Measurements from ENCODE around the gene MANEA. TPM values are rescaled to one million over a fixed set of nuclear protein-coding genes. Genes with fewer than 3 reads are reported as not detected.
A peak's percentile ranks its signal among the peaks of the same experiment; 100 is the strongest.

Gene MANEA
- total and polyA plus RNA-seq, 2 of the 13 experiments (the other 11 are each of a cell fraction or from before 2014, with no cell fraction given) = 10.0 to 10.9 TPM

DNA sequence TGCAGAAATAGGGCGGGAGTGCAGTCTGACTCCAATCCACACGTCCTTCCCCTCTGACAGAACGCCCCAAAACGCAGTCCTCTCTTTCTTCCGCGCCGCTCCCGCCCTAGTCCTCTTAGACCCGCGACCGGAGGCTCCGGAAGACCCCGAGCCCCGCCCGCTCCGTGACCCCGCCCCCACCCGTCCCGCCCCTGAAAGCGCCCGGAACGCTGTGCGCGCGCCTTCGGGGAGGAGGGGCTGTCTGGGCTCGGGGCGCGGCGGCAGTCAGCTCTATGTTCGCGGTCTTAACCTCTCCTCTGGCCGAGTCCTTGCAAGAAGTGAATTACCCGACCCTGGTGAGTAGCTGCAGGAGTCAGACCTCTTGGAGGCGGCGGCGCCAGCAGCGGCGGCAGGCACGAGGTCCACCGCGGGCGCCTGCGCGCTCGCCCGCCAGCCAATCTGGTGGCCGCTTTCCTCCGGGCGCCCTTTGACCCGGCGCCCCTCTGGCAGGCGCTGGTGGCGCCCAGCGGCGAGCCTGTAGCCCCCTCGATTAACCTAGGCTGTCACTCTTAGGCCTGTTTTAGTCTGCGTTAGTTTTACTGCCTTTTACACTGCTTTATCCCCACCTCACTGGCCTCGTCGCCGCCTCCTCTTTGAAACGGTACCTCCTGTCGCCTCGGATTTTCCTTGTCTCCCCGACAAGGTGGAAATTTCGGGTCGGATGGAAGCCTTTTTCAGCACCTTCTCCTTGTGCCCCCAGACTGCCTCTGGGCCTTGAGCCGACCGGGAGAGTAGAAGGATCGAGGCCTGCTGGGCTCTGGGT, at the start of gene MANEA (continued):
- no peak for TF ChIP-seq ZUFSP (CRISPR knock-in tag; IDR thresholded peaks at IDR 0.05; ENCODE audit: borderline replicate concordance)
- peak; percentile 69 for TF ChIP-seq NFYC (CRISPR knock-in tag; IDR thresholded peaks at IDR 0.05)
- no peak for TF ChIP-seq ZBTB34 (CRISPR knock-in tag; IDR thresholded peaks at IDR 0.05)
- TF ChIP-seq ZNF577 (CRISPR knock-in tag; IDR thresholded peaks at IDR 0.05; ENCODE audit: borderline replicate concordance, low read depth) = no peak
- TF ChIP-seq IKZF4 (CRISPR knock-in tag; IDR thresholded peaks at IDR 0.05; ENCODE audit: borderline replicate concordance, low read depth, not compliant biosample characterization) = peak; percentile 84
- no peak for TF ChIP-seq KLF11 (CRISPR knock-in tag; IDR thresholded peaks at IDR 0.05)
- TF ChIP-seq CC2D1A (CRISPR knock-in tag; IDR thresholded peaks at IDR 0.05) = 0 out of 2 replicates have a peak, but pooled peaks have one; percentile 70
- TF ChIP-seq BRD4 (CRISPR knock-in tag; IDR thresholded peaks at IDR 0.05) = no peak; the same call in 1 of the 2 replicates
- peak; percentile 36; the same call in 1 of the 2 replicates for TF ChIP-seq ZNF343 (CRISPR knock-in tag; IDR thresholded peaks at IDR 0.05)
- TF ChIP-seq TBX3 (IDR thresholded peaks at IDR 0.05; ENCODE audit: borderline replicate concordance) = no peak
- 0 out of 2 replicates have a peak, but pooled peaks have one; percentile 33 for TF ChIP-seq EEA1 (CRISPR knock-in tag; IDR thresholded peaks at IDR 0.05; ENCODE audit: borderline replicate concordance)
- TF ChIP-seq SOX13 (IDR thresholded peaks at IDR 0.05) = no peak
- TF ChIP-seq SOX13 (CRISPR knock-in tag; conservative IDR thresholded peaks at IDR 0.05 in 1 of 2, IDR thresholded peaks at IDR 0.05 in 1 of 2) = peak in 1 of 2 experiments; percentile 32; a peak in 1 of 4 replicates
- no peak for TF ChIP-seq ATF6 (CRISPR knock-in tag; conservative IDR thresholded peaks at IDR 0.05)
- TF ChIP-seq CHD2 (IDR thresholded peaks at IDR 0.05; ENCODE audit: low read depth, low read length) = no peak
- no peak for TF ChIP-seq MEF2D (CRISPR knock-in tag; IDR thresholded peaks at IDR 0.05)
- peak; percentile 93 for TF ChIP-seq ZNF33B (CRISPR knock-in tag; IDR thresholded peaks at IDR 0.05)
- peak; percentile 79; the same call in 1 of the 2 replicates for TF ChIP-seq ZNF547 (CRISPR knock-in tag; IDR thresholded peaks at IDR 0.05)
- no peak for TF ChIP-seq HDAC6 (IDR thresholded peaks at IDR 0.05; ENCODE audit: low read depth, low read length)
- TF ChIP-seq ZNF749 (CRISPR knock-in tag; IDR thresholded peaks at IDR 0.05; ENCODE audit: borderline replicate concordance) = no peak
- peak; percentile 50 for TF ChIP-seq ZBTB38 (CRISPR knock-in tag; IDR thresholded peaks at IDR 0.05)
- TF ChIP-seq NR2F1 (CRISPR knock-in tag; IDR thresholded peaks at IDR 0.05) = peak; percentile 3 to 64; a peak in 2 of 4 replicates
- TF ChIP-seq SIN3A (IDR thresholded peaks at IDR 0.05; ENCODE audit: borderline replicate concordance, low read depth, low read length) = no peak

All from HepG2 (cell line).